GM12878 (cell line): Measurements from ENCODE around the gene CCDC61.

Experiments
- CBFB ChIP-seq: IDR thresholded peaks from 2 replicates; pipeline ENCODE4 v1.6.1; 2016; ENCODE audit warnings: antibody characterized with exemption, low read depth
- CHD4 ChIP-seq: fragments of 200-600 bp; sonication (generic); IDR thresholded peaks from 2 replicates; pipeline ENCODE4 v1.6.1; 2016; ENCODE audit warnings: mild to moderate bottlenecking
- CREB1 ChIP-seq: IDR thresholded peaks from 2 replicates; pipeline ENCODE4 v1.6.1; 2012; ENCODE audit warnings: low read depth, mild to moderate bottlenecking, inconsistent platforms
- MXI1 ChIP-seq: fragments of 150-350 bp; IDR thresholded peaks from 2 replicates; pipeline ENCODE4 v1.6.1; 2011; ENCODE audit warnings: low read depth, mild to moderate bottlenecking, inconsistent platforms, low read length, improper control_type of control experiment
- POLR2A ChIP-seq: IDR thresholded peaks from 2 replicates; pipeline ENCODE4 v1.6.1; 2011; ENCODE audit warnings: low read depth, mild to moderate bottlenecking, low read length
- TF ChIP-seq, protein P1 (sequence below), 3 experiments: IDR thresholded peaks in 2 of 3; conservative IDR thresholded peaks in 1 of 3; 2 replicates each; pipeline ENCODE4 v1.5.1; 2011; ENCODE audit warnings: low read depth in 3 of 3, low read length in 3 of 3, mild to moderate bottlenecking in 3 of 3, control low read depth in 2 of 3, moderate library complexity in 2 of 3, inconsistent platforms in 1 of 3, mixed read lengths in 1 of 3; ENCODE audit not compliant: control insufficient read depth in 2 of 3, insufficient read depth in 1 of 3; ENCODE audit errors: extremely low read depth in 1 of 3

DNA sequence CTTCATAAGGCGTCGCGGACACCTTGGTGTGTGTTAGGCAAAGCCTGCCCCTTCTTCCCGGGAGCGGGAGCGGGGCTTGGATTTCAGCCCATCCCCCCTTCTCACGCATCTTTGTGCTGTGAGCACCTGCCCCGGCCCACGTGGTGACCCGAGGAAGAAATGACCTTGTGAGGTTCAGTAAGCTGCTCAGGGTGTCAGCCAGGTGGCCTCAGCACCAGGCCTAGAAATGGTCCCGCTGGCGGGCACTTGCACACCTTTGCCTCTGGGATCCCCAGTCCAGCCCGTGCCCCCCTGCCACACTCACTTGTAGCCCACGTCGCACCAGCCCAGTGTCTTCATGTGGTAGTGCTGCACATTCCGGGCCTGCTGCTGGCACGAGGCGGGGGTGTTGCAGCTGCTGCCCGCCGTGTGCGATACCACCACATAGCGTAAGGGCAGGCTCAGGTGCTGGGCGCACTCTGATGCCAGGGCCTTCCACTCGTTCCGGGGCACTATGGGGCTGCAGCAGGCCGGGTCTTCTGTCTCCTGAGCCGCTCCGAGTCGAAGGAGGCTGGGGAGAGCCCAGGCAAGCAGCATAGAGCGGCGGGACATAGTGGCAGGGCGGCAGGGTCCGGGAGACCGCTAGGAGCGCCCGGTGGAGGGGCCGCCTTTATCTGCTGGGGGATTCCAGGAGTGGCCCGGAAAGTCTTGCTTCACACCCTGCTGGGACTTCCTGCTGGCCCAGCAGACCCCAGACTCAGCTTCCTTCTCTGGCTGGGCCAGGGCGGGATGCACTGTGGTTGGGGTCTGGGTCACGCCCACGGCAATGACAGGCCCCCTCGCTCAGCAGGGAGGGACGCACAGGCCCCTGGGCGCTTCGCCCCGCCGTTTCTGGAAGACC is 27.4 kb downstream of the CCDC61 start, which contains the start of gene PGLYRP1:
- TF ChIP-seq CBFB = no peak
- TF ChIP-seq CREB1 = no peak
- TF ChIP-seq, protein P1, sequence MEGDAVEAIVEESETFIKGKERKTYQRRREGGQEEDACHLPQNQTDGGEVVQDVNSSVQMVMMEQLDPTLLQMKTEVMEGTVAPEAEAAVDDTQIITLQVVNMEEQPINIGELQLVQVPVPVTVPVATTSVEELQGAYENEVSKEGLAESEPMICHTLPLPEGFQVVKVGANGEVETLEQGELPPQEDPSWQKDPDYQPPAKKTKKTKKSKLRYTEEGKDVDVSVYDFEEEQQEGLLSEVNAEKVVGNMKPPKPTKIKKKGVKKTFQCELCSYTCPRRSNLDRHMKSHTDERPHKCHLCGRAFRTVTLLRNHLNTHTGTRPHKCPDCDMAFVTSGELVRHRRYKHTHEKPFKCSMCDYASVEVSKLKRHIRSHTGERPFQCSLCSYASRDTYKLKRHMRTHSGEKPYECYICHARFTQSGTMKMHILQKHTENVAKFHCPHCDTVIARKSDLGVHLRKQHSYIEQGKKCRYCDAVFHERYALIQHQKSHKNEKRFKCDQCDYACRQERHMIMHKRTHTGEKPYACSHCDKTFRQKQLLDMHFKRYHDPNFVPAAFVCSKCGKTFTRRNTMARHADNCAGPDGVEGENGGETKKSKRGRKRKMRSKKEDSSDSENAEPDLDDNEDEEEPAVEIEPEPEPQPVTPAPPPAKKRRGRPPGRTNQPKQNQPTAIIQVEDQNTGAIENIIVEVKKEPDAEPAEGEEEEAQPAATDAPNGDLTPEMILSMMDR (IDR thresholded peaks at IDR 0.05 in 2 of 3, conservative IDR thresholded peaks at IDR 0.05 in 1 of 3; ENCODE audit: control insufficient read depth in 2 of 3, extremely low read depth in 1 of 3, insufficient read depth in 1 of 3, low read depth in 3 of 3, low read length in 3 of 3) = no peak
- no peak for TF ChIP-seq MXI1
- TF ChIP-seq CHD4 = no peak
- TF ChIP-seq POLR2A = no peak
